SK-N-SH treated with all-trans-retinoic acid at 6 μM for 48 hours (cell line): ENCODE measurements around the gene RPLP2.
A peak's percentile ranks its signal among the peaks of the same experiment; 100 is the strongest.

Source experiments
- ATAC-seq: fragments of 200-7000 bp; cut with Tn5 transposase; 3 replicates; pipeline ENCODE4 v1.9.1; 2020; ENCODE audit warnings: mild to moderate bottlenecking, moderate library complexity
- ARNTL ChIP-seq: fragments of 450-650 bp; formaldehyde crosslinking; IDR thresholded peaks from 2 replicates; pipeline ENCODE4 v1.5.0; 2020; ENCODE audit warnings: low read depth, mild to moderate bottlenecking, moderate library complexity, borderline replicate concordance
- BACH2 ChIP-seq: fragments of 250-450 bp; sonication (Bioruptor Pico); IDR thresholded peaks from 2 replicates; pipeline ENCODE4 v1.9.0; 2021; ENCODE audit warnings: mild to moderate bottlenecking, borderline replicate concordance
- CREB5 ChIP-seq: fragments of 250-450 bp; sonication (Bioruptor Pico); IDR thresholded peaks from 2 replicates; pipeline ENCODE4 v1.5.1; 2020; ENCODE audit warnings: low read depth, mild to moderate bottlenecking, moderate library complexity
- CSDC2 ChIP-seq: fragments of 250-450 bp; sonication (Bioruptor Pico); IDR thresholded peaks from 2 replicates; pipeline ENCODE4 v1.5.0; 2020; ENCODE audit warnings: mild to moderate bottlenecking, moderate library complexity
- CSRNP3 ChIP-seq: fragments of 250-450 bp; sonication (Bioruptor Pico); IDR thresholded peaks from 2 replicates; pipeline ENCODE4 v1.5.1; 2021; ENCODE audit warnings: mild to moderate bottlenecking, moderate library complexity
- ESRRG ChIP-seq: fragments of 250-450 bp; sonication (Bioruptor Pico); IDR thresholded peaks from 2 replicates; pipeline ENCODE4 v1.6.1; 2021; ENCODE audit warnings: mild to moderate bottlenecking
- GLIS3 ChIP-seq: fragments of 250-450 bp; sonication (Bioruptor Pico); IDR thresholded peaks from 2 replicates; pipeline ENCODE4 v1.5.0; 2020; ENCODE audit warnings: mild to moderate bottlenecking, moderate library complexity
- OSR1 ChIP-seq: fragments of 250-450 bp; sonication (Bioruptor Pico); IDR thresholded peaks from 2 replicates; pipeline ENCODE4 v1.8.0; 2022; ENCODE audit warnings: moderate library complexity, mild to moderate bottlenecking, inconsistent platforms
- PATZ1 ChIP-seq: fragments of 250-450 bp; sonication (Bioruptor Pico); IDR thresholded peaks from 2 replicates; pipeline ENCODE4 v1.8.0; 2020; ENCODE audit warnings: mild to moderate bottlenecking, moderate library complexity, borderline replicate concordance
- PPARA ChIP-seq: fragments of 250-450 bp; sonication (Bioruptor Pico); IDR thresholded peaks from 2 replicates; pipeline ENCODE4 v1.5.0; 2020; ENCODE audit warnings: mild to moderate bottlenecking, borderline replicate concordance
- RARB ChIP-seq: fragments of 250-450 bp; sonication (Bioruptor Pico); IDR thresholded peaks from 2 replicates; pipeline ENCODE4 v1.8.0; 2021; ENCODE audit warnings: mild to moderate bottlenecking, moderate library complexity
- SNAI2 ChIP-seq: fragments of 250-450 bp; sonication (Bioruptor Pico); IDR thresholded peaks from 2 replicates; pipeline ENCODE4 v1.5.0; 2020; ENCODE audit warnings: mild to moderate bottlenecking, moderate library complexity
- TCF4 ChIP-seq: fragments of 250-450 bp; sonication (Bioruptor Pico); IDR thresholded peaks from 2 replicates; pipeline ENCODE4 v1.8.0; 2021; ENCODE audit warnings: mild to moderate bottlenecking, moderate library complexity, borderline replicate concordance
- TOX ChIP-seq: fragments of 250-450 bp; sonication (Bioruptor Pico); IDR thresholded peaks from 2 replicates; pipeline ENCODE4 v1.8.0; 2021; ENCODE audit warnings: mild to moderate bottlenecking, moderate library complexity, borderline replicate concordance
- TSHZ2 ChIP-seq: fragments of 250-450 bp; sonication (Bioruptor Pico); IDR thresholded peaks from 2 replicates; pipeline ENCODE4 v1.5.0; 2020; ENCODE audit warnings: mild to moderate bottlenecking, moderate library complexity
- ZFP3 ChIP-seq: fragments of 250-450 bp; sonication (Bioruptor Pico); IDR thresholded peaks from 2 replicates; pipeline ENCODE4 v1.5.0; 2020; ENCODE audit warnings: mild to moderate bottlenecking, moderate library complexity
- ZFP30 ChIP-seq: fragments of 450-650 bp; formaldehyde crosslinking; IDR thresholded peaks from 2 replicates; pipeline ENCODE4 v1.5.0; 2022; ENCODE audit warnings: mild to moderate bottlenecking, moderate library complexity
- ZNF565 ChIP-seq: fragments of 450-650 bp; formaldehyde crosslinking; conservative IDR thresholded peaks from 2 replicates; pipeline ENCODE4 v1.5.0; 2020; ENCODE audit warnings: low read depth, mild to moderate bottlenecking, moderate library complexity
- ZNF70 ChIP-seq: fragments of 450-650 bp; formaldehyde crosslinking; IDR thresholded peaks from 2 replicates; pipeline ENCODE4 v1.5.0; 2020; ENCODE audit warnings: mild to moderate bottlenecking, moderate library complexity
- ZNF8 ChIP-seq: fragments of 450-650 bp; formaldehyde crosslinking; IDR thresholded peaks from 2 replicates; pipeline ENCODE4 v1.5.0; 2020; ENCODE audit warnings: mild to moderate bottlenecking, moderate library complexity

Gene RPLP2

GRCh38 chr11:797296-798092 is 12.3 kb upstream of the RPLP2 start:
- peak; percentile 70 for ATAC-seq
- TF ChIP-seq GLIS3 (no peak), OSR1 (CRISPR knock-in tag) (no peak), SNAI2 (CRISPR knock-in tag) (no peak), TOX (no peak), TCF4 (CRISPR knock-in tag) (no peak), ARNTL (CRISPR knock-in tag) (no peak), PATZ1 (CRISPR knock-in tag) (no peak), RARB (CRISPR knock-in tag) (no peak), ZNF565 (no peak), BACH2 (CRISPR knock-in tag) (no peak), ZNF70 (no peak), CSDC2 (CRISPR knock-in tag) (no peak), TSHZ2 (CRISPR knock-in tag) (no peak), ESRRG (no peak), ZFP3 (CRISPR knock-in tag) (no peak), CREB5 (CRISPR knock-in tag) (no peak)
- TF ChIP-seq, all 23 proteins: peak for 0

GRCh38 chr11:798093-798713 is 11.6 kb upstream of the RPLP2 start, which contains the start of gene SLC25A22:
SLC25A22 (minus strand) TSS chr11:798281; CDS start chr11:795006, 3,275 bp downstream.
- TF ChIP-seq OSR1 (CRISPR knock-in tag) (no peak), TSHZ2 (CRISPR knock-in tag) (no peak), CSDC2 (CRISPR knock-in tag) (no peak), ZNF70 (no peak)
- peak; percentile 56 for ATAC-seq

GRCh38 chr11:799641-800316 is 10.0 kb upstream of the RPLP2 start:
- no peak for ATAC-seq
- no peak for TF ChIP-seq GLIS3
- TF ChIP-seq PATZ1 (CRISPR knock-in tag), result no peak
- TF ChIP-seq CSRNP3 (CRISPR knock-in tag), result no peak
- TF ChIP-seq PPARA (CRISPR knock-in tag), result no peak
- TF ChIP-seq ZNF8 (CRISPR knock-in tag), result no peak
- no peak for TF ChIP-seq ESRRG
- TF ChIP-seq ZNF565, result no peak
- TF ChIP-seq ZFP30 (CRISPR knock-in tag), result no peak
- no peak for TF ChIP-seq ZNF70
